CD14-positive monocyte (primary cell): ENCODE results near the gene CACNA1H. TPM values are rescaled to one million over a fixed set of nuclear protein-coding genes. Genes with fewer than 3 reads are reported as not detected.

Experiments used
- DNase-seq, 3 donors: peaks; one replicate each; pipeline ENCODE4 v3.0.0-alpha.2; 2011 to 2022
- H2AFZ ChIP-seq: 2 replicates; pipeline ENCODE4 v1.6.0; 2012; ENCODE audit warnings: mild to moderate bottlenecking, low read depth, low read length, inconsistent platforms; ENCODE audit not compliant: insufficient read depth, poor library complexity, severe bottlenecking
- H3K27ac ChIP-seq, 2 donors: 1 replicate in 1 of 2; 2 replicates in 1 of 2; pipeline ENCODE4 v1.5.1; 2012 to 2013; ENCODE audit warnings: low read length in 2 of 2, control low read depth in 1 of 2, inconsistent platforms in 1 of 2, low read depth in 1 of 2, mild to moderate bottlenecking in 1 of 2
- H3K27me3 ChIP-seq, 2 donors: one replicate each; pipeline versions ENCODE4 v1.6.0 to v1.6.1; 2011 to 2013; ENCODE audit warnings: low read length in 2 of 2; ENCODE audit not compliant: control insufficient read depth in 2 of 2, insufficient read depth in 2 of 2
- H3K36me3 ChIP-seq, 2 donors: replicated peaks in 1 of 2; 1 replicate in 1 of 2; 2 replicates in 1 of 2; pipeline versions ENCODE4 v1.5.1 to v1.6.1; 2012 to 2013; ENCODE audit warnings: low read length in 2 of 2, control low read depth in 1 of 2, inconsistent platforms in 1 of 2, mild to moderate bottlenecking in 1 of 2; ENCODE audit not compliant: insufficient read depth in 2 of 2, control insufficient read depth in 1 of 2
- H3K4me1 ChIP-seq, 2 donors: 1 replicate in 1 of 2; 2 replicates in 1 of 2; pipeline versions ENCODE4 v1.5.1 to v1.6.1; 2012 to 2013; ENCODE audit warnings: low read length in 2 of 2, control low read depth in 1 of 2, inconsistent platforms in 1 of 2, mild to moderate bottlenecking in 1 of 2, moderate library complexity in 1 of 2; ENCODE audit not compliant: insufficient read depth in 2 of 2, control insufficient read depth in 1 of 2
- H3K4me2 ChIP-seq: replicated peaks from 2 replicates; pipeline ENCODE3; 2012; ENCODE audit warnings: low read length, moderate library complexity, mild to moderate bottlenecking; ENCODE audit not compliant: poor library complexity, severe bottlenecking; ENCODE audit errors: extremely low read depth
- H3K4me3 ChIP-seq, 3 experiments: fragments of 200-600 bp in 1 of 3; sonication (generic) in 1 of 3; replicated peaks in 1 of 3; 1 replicate in 2 of 3; 2 replicates in 1 of 3; pipeline ENCODE4 v1.5.1; 2011 to 2013; ENCODE audit warnings: low read length in 3 of 3, mild to moderate bottlenecking in 3 of 3, control low read depth in 2 of 3, low read depth in 2 of 3, inconsistent platforms in 1 of 3, moderate library complexity in 1 of 3
- H3K79me2 ChIP-seq: 2 replicates; pipeline ENCODE4 v1.6.0; 2012; ENCODE audit warnings: mild to moderate bottlenecking, control low read depth, inconsistent platforms, low read length, moderate library complexity; ENCODE audit not compliant: insufficient read depth
- H3K9ac ChIP-seq: 2 replicates; pipeline ENCODE4 v1.6.0; 2017; ENCODE audit warnings: low read length, mild to moderate bottlenecking; ENCODE audit not compliant: insufficient read depth, poor library complexity, severe bottlenecking
- H3K9me3 ChIP-seq, 2 donors: replicated peaks in 1 of 2; 1 replicate in 1 of 2; 2 replicates in 1 of 2; pipeline versions ENCODE4 v1.5.1 to v1.6.1; 2012 to 2013; ENCODE audit warnings: low read length in 2 of 2, control low read depth in 1 of 2; ENCODE audit not compliant: control insufficient read depth in 1 of 2, insufficient read depth in 1 of 2
- H4K20me1 ChIP-seq: 2 replicates; pipeline ENCODE4 v1.6.0; 2012; ENCODE audit warnings: mild to moderate bottlenecking, low read length, control low read depth, moderate library complexity; ENCODE audit not compliant: insufficient read depth
- H3K27ac Mint-ChIP-seq, 7 donors: one replicate each; pipeline ENCODE4 v1.8.0; 2020; ENCODE audit warnings: mild to moderate bottlenecking in 7 of 7, mixed read lengths in 7 of 7, moderate library complexity in 6 of 7, inconsistent platforms in 2 of 7
- H3K27me3 Mint-ChIP-seq, 3 donors: one replicate each; pipeline ENCODE4 v1.8.0; 2021 to 2022; ENCODE audit warnings: low read depth in 3 of 3, mild to moderate bottlenecking in 3 of 3, mixed read lengths in 3 of 3, moderate library complexity in 3 of 3, inconsistent platforms in 1 of 3
- H3K36me3 Mint-ChIP-seq, 2 donors: one replicate each; pipeline ENCODE4 v1.8.0; 2020; ENCODE audit warnings: mixed read lengths in 2 of 2, inconsistent platforms in 1 of 2, mild to moderate bottlenecking in 1 of 2
- H3K4me1 Mint-ChIP-seq: one replicate; pipeline ENCODE4 v1.8.0; 2020; ENCODE audit warnings: mild to moderate bottlenecking, mixed read lengths
- H3K4me3 Mint-ChIP-seq, 2 donors: one replicate each; pipeline ENCODE4 v1.8.0; 2020; ENCODE audit warnings: mild to moderate bottlenecking in 2 of 2, mixed read lengths in 2 of 2, moderate library complexity in 1 of 2
- H3K9me3 Mint-ChIP-seq, 7 donors: one replicate each; pipeline ENCODE4 v1.8.0; 2020 to 2022; ENCODE audit warnings: mixed read lengths in 7 of 7, mild to moderate bottlenecking in 6 of 7, moderate library complexity in 6 of 7, inconsistent platforms in 2 of 7
- CTCF ChIP-seq: fragments of 200-600 bp; IDR thresholded peaks from one replicate; pipeline ENCODE4 v1.8.0; 2022; ENCODE audit warnings: antibody characterized with exemption, mild to moderate bottlenecking
- WGBS: methylation state at CpG from one replicate; pipeline ENCODE4 v1.1.5; 2013; ENCODE audit warnings: missing lambda C conversion rate; ENCODE audit not compliant: insufficient coverage; 5-methylcytosine and 5-hydroxymethylcytosine counted together
- intact Hi-C, 2 donors: fragments of 100-400 bp; cut with micrococcal nuclease; formaldehyde crosslinking; loops; one replicate each; pipeline versions ENCODE4 v1.15.0 to v1.15.1; 2023
- polyA plus RNA-seq, 3 donors: library from polyadenylated mRNA; depleted of rRNA in 1 of 3; unstranded in 2 of 3; stranded (reverse) in 1 of 3; fragments of 300-500 nt in 2 of 3; fragments of >200 nt in 1 of 3; fragmentation: Illumina TruSeq in 2 of 3; gene quantifications; 1 replicate in 2 of 3; 2 replicates in 1 of 3; pipeline ENCODE4 v1.2.3, GENCODE V29; 2012 to 2021

The CACNA1H gene
- polyA plus RNA-seq, 3 donors, result not detected

GRCh38 chr16:1258906-1259759 lies 106.2 kb downstream of the CACNA1H start:
- H3K27ac Mint-ChIP-seq, result no peak overlapping the region
- WGBS, result 30% methylated on average over 33 of the region's 42 CpGs

GRCh38 chr16:1259760-1260068 lies 106.8 kb downstream of the CACNA1H start:
- no peak overlapping the region for H3K27ac Mint-ChIP-seq
- H3K36me3 ChIP-seq, result no peaks in the 10 kb centered on the region
- H4K20me1 ChIP-seq, result no peaks in the 10 kb centered on the region
- no peak overlapping the region for H3K27ac ChIP-seq
- H3K27me3 ChIP-seq, result peaks cover 0 to 41% of the 10 kb centered on the region in 2 donors
- peaks cover under 1 to 7% (median 4%) of the 10 kb centered on the region in 7 donors for H3K9me3 Mint-ChIP-seq
- no peaks in the 10 kb centered on the region for H3K9me3 ChIP-seq
- no peak overlapping the region for H3K4me2 ChIP-seq
- TF ChIP-seq CTCF, result no peak
- intact Hi-C loops, result loop anchor here in 1 of 2 donors (10.0 kb wide), 1 partner anchor 45 kb away; no protein-coding TSS in a partner anchor
- WGBS, result 45% methylated on average over 5 of the region's 11 CpGs
- H2AFZ ChIP-seq, result no peak overlapping the region
- no peaks in the 10 kb centered on the region for H3K36me3 Mint-ChIP-seq
- H3K4me1 Mint-ChIP-seq, result peaks cover 4% of the 10 kb centered on the region
- no peaks in the 10 kb centered on the region for H3K4me1 ChIP-seq
- H3K79me2 ChIP-seq, result no peaks in the 10 kb centered on the region
- H3K27me3 Mint-ChIP-seq, result peaks cover 29 to 54% (median 30%) of the 10 kb centered on the region in 3 donors
- no peak overlapping the region for H3K4me3 ChIP-seq
- no peak overlapping the region for H3K4me3 Mint-ChIP-seq
- DNase-seq, result no peak
- H3K9ac ChIP-seq, result no peak overlapping the region

More at GRCh38 chr16:1258906-1259759, 106.2 kb downstream of the CACNA1H start:
- Histone ChIP-seq H3K9me3 (no peaks in the 10 kb centered on the region), H2AFZ (peak overlapping the region; percentile 35), H3K4me2 (no peak overlapping the region), H3K27me3 (peaks cover 0 to 41% of the 10 kb centered on the region in 2 donors), H3K36me3 (no peaks in the 10 kb centered on the region), H3K4me1 (no peaks in the 10 kb centered on the region), H3K79me2 (no peaks in the 10 kb centered on the region), H4K20me1 (no peaks in the 10 kb centered on the region), H3K9ac (no peak overlapping the region), H3K27ac (no peak overlapping the region), H3K4me3 (no peak overlapping the region)
- Mint-ChIP-seq H3K27me3 (peaks cover 28 to 54% (median 30%) of the 10 kb centered on the region in 3 donors), H3K9me3 (peaks cover 0 to 4% (median 0%) of the 10 kb centered on the region in 7 donors), H3K4me3 (peak overlapping the region in 1 of 2 donors; percentile 64), H3K4me1 (peaks cover 4% of the 10 kb centered on the region), H3K36me3 (no peaks in the 10 kb centered on the region)
- intact Hi-C loops, result no loop called here
- no peak for DNase-seq
- no peak for TF ChIP-seq CTCF
